Transverse colon (tissue), 4 donors: Measurements from ENCODE around the gene SLC25A14.

Source experiments
- CTCF ChIP-seq, 5 experiments: fragments of 200-600 bp in 3 of 5; fragments of 450-650 bp in 2 of 5; sonication (generic) in 3 of 5; IDR thresholded peaks; 1 replicate in 2 of 5; 2 replicates in 3 of 5; pipeline ENCODE4 v1.5.1; 2016 to 2017; ENCODE audit warnings: antibody characterized with exemption in 5 of 5, inconsistent platforms in 3 of 5, mild to moderate bottlenecking in 2 of 5, moderate library complexity in 1 of 5
- EP300 ChIP-seq: sonication (generic); formaldehyde crosslinking; IDR thresholded peaks from one replicate; pipeline ENCODE4 v1.6.1; 2017; ENCODE audit warnings: antibody characterized with exemption, low read depth
- POLR2A ChIP-seq: fragments of 450-650 bp; IDR thresholded peaks from one replicate; pipeline ENCODE4 v1.6.1; 2016; ENCODE audit warnings: antibody characterized with exemption, mild to moderate bottlenecking, moderate library complexity
- POLR2AphosphoS5 ChIP-seq, 3 donors: sonication (generic); formaldehyde crosslinking; IDR thresholded peaks; one replicate each; pipeline ENCODE4 v1.6.1; 2016; ENCODE audit warnings: antibody characterized with exemption in 3 of 3

DNA sequence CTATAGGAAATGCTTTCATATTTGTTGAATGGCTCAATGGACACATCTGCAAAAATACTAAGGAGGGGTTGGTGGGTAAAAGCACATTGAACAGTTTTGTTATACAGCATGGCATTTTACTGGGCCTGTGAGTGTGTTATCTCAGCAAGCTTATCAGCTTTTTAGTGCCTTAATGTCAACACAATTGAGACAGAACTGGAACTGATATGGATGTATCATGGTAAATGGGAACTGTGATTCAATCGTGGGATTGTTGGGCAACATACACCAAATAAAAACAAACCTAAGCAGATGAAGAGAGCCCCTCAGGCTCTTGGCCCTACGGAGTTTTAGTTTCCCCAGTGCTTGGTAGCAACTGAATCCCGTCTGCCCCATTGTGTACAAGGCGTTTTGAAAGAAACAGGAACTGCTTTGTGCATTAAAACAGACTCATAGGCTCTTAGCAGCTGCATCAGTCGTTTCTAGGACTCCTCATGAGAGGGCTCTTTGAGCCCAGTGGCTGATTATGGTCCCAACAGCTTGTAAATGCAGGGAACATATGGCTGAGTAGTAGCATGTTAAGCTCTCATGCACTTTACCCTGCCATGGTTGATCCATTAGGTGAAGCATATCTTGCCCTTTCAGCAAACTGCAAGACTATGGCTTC is 38.4 kb downstream of the SLC25A14 start:
- no peak for TF ChIP-seq CTCF (IDR thresholded peaks at IDR 0.05)
- no peak for TF ChIP-seq POLR2AphosphoS5 (IDR thresholded peaks at IDR 0.05)
- TF ChIP-seq POLR2A, result no peak
- no peak for TF ChIP-seq EP300
